ENCODE results near the gene CNTNAP2.
"Not testable (repeated sequence)": the region's sequence is repeated elsewhere in the genome, so short reads cannot be mapped to it uniquely, and the experiment has no call there.

CNTNAP2 gene

GRCh38 chr7:147593271-147594057 is 1476.9 kb downstream of the CNTNAP2 start:
- no peak for DNase-seq (ENCODE audit: low read depth in 4 of 4, low spot score in 1 of 4)

- no peak for DNase-seq (ENCODE audit: low read depth in 4 of 4, low spot score in 1 of 4)
These were observed 1478.4 kb downstream of the CNTNAP2 start for GRCh38 chr7:147595042-147595441.

- not testable (repeated sequence) for DNase-seq (ENCODE audit: low read depth in 4 of 4, low spot score in 1 of 4)
These were observed 1482.1 kb downstream of the CNTNAP2 start for GRCh38 chr7:147598687-147599086.

- no peak for DNase-seq (ENCODE audit: low read depth in 4 of 4, low spot score in 1 of 4)
These were observed 1488.7 kb downstream of the CNTNAP2 start for GRCh38 chr7:147605323-147605722.

- DNase-seq (ENCODE audit: low read depth in 4 of 4, low spot score in 1 of 4), result no peak
These were observed 1490.7 kb downstream of the CNTNAP2 start for GRCh38 chr7:147607157-147607800.

GRCh38 chr7:147611431-147611830 is 1494.8 kb downstream of the CNTNAP2 start:
- DNase-seq (ENCODE audit: low read depth in 4 of 4, low spot score in 1 of 4), result no peak

GRCh38 chr7:147635288-147635687 is 1518.7 kb downstream of the CNTNAP2 start:
- DNase-seq (ENCODE audit: low read depth in 4 of 4, low spot score in 1 of 4), result no peak

- DNase-seq (ENCODE audit: low read depth in 4 of 4, low spot score in 1 of 4), result no peak
These were observed 1520.0 kb downstream of the CNTNAP2 start for GRCh38 chr7:147636553-147636952.

- no peak for DNase-seq (ENCODE audit: low read depth in 4 of 4, low spot score in 1 of 4)
These were observed 1522.0 kb downstream of the CNTNAP2 start for GRCh38 chr7:147638566-147638965.

- no peak for DNase-seq (ENCODE audit: low read depth in 4 of 4, low spot score in 1 of 4)
These were observed 1522.4 kb downstream of the CNTNAP2 start for GRCh38 chr7:147639037-147639436.

GRCh38 chr7:147639751-147640150 is 1523.2 kb downstream of the CNTNAP2 start:
- DNase-seq (ENCODE audit: low read depth in 4 of 4, low spot score in 1 of 4), result no peak

- DNase-seq (ENCODE audit: low read depth in 4 of 4, low spot score in 1 of 4), result no peak
These were observed 1524.2 kb downstream of the CNTNAP2 start for GRCh38 chr7:147640821-147641220.

- no peak for DNase-seq (ENCODE audit: low read depth in 4 of 4, low spot score in 1 of 4)
These were observed 1530.0 kb downstream of the CNTNAP2 start for GRCh38 chr7:147646568-147646967.

- DNase-seq (ENCODE audit: low read depth in 4 of 4, low spot score in 1 of 4), result no peak
These were observed 1534.4 kb downstream of the CNTNAP2 start for GRCh38 chr7:147650991-147651390.

- DNase-seq (ENCODE audit: low read depth in 4 of 4, low spot score in 1 of 4), result no peak
These were observed 1535.0 kb downstream of the CNTNAP2 start for GRCh38 chr7:147651601-147652000.

GRCh38 chr7:147653456-147653855 is 1536.9 kb downstream of the CNTNAP2 start:
- no peak for DNase-seq (ENCODE audit: low read depth in 4 of 4, low spot score in 1 of 4)

- no peak for DNase-seq (ENCODE audit: low read depth in 4 of 4, low spot score in 1 of 4)
These were observed 1541.9 kb downstream of the CNTNAP2 start for GRCh38 chr7:147658392-147658967.

GRCh38 chr7:147659036-147659995 is 1542.7 kb downstream of the CNTNAP2 start:
- no peak for DNase-seq (ENCODE audit: low read depth in 4 of 4, low spot score in 1 of 4)

- no peak for DNase-seq (ENCODE audit: low read depth in 4 of 4, low spot score in 1 of 4)
These were observed 1547.9 kb downstream of the CNTNAP2 start for GRCh38 chr7:147664541-147664940.

GRCh38 chr7:147670759-147671158 is 1554.2 kb downstream of the CNTNAP2 start:
- no peak for DNase-seq (ENCODE audit: low read depth in 4 of 4, low spot score in 1 of 4)

GRCh38 chr7:147674705-147675104 is 1558.1 kb downstream of the CNTNAP2 start:
- DNase-seq (ENCODE audit: low read depth in 4 of 4, low spot score in 1 of 4), result no peak

All from stimulated activated CD4-positive, alpha-beta T cell treated with anti-CD3 and anti-CD28 coated beads, Interleukin-1b, Interleukin-23, amount 100 ng/mL, for 24 hours (primary cell).